Measurements from ENCODE around the gene CLEC20A. TPM values are rescaled to one million over a fixed set of nuclear protein-coding genes. Genes with fewer than 3 reads are reported as not detected.

The CLEC20A gene
- total RNA-seq, 2 donors from 2014 or later: not detected

- no peaks in the 10 kb centered on the region for H3K9me3 ChIP-seq
- WGBS: 39% methylated on average over 1 of the region's 1 CpG
Observed at GRCh38 chr1:178434360-178434759, 62.4 kb downstream of the CLEC20A start.

More at GRCh38 chr1:178434360-178434759, 62.4 kb downstream of the CLEC20A start:
- Histone ChIP-seq H3K27me3 (replicated peaks; ENCODE audit: insufficient read depth) (no peaks in the 10 kb centered on the region), H3K4me3 (no peak overlapping the region), H3K27ac (no peak overlapping the region), H3K36me3 (no peaks in the 10 kb centered on the region), H3K4me1 (replicated peaks) (no peaks in the 10 kb centered on the region)
- intact Hi-C loops (cut with DNase I): no loop called here
- TF ChIP-seq CTCF (IDR thresholded peaks at IDR 0.05) (no peak), POLR2AphosphoS5 (IDR thresholded peaks at IDR 0.05) (no peak), POLR2A (IDR thresholded peaks at IDR 0.05) (no peak)
- DNase-seq (ENCODE audit: low spot score): no peak

Small RNA genes lying within 50 kb of the gene (small RNA-seq; reads per million reads assigned to genes)
- gene RF00017: 0 reads per million in 2 donors

Other genes with a start within 250 kb of the CLEC20A start
- 1 to 10 TPM in 1 of 2 donors, not detected in 1; 3.0 TPM for gene TEX35, start 16.1 kb upstream of the CLEC20A start, total RNA-seq
- gene RALGPS2, start 228.3 kb upstream of the CLEC20A start, total RNA-seq: 10 to 100 TPM; 25.6 to 26.2 TPM

Data from prostate gland (tissue), 2 donors.